Activated T-cell treated with anti-CD3 and anti-CD28 coated beads for 4 hours (primary cell): ENCODE measurements around the gene PLCL2.

Experiments used
- DNase-seq: peaks from one replicate; pipeline ENCODE4 v3.0.0-alpha.2; 2020

PLCL2 gene

GRCh38 chr3:16896094-16896627 is 11.4 kb downstream of the PLCL2 start:
- DNase-seq = no peak

- DNase-seq = no peak
Observed at GRCh38 chr3:16896820-16897219, 12.1 kb downstream of the PLCL2 start.

- DNase-seq = no peak
Observed at GRCh38 chr3:16897254-16897926, 12.6 kb downstream of the PLCL2 start.

GRCh38 chr3:16898595-16899395 is 14.0 kb downstream of the PLCL2 start:
- no peak for DNase-seq

GRCh38 chr3:16899919-16900318 is 15.2 kb downstream of the PLCL2 start:
- DNase-seq = no peak

GRCh38 chr3:16900779-16901440 is 16.2 kb downstream of the PLCL2 start:
- DNase-seq = no peak

GRCh38 chr3:16904423-16905417 is 20.0 kb downstream of the PLCL2 start:
- no peak for DNase-seq

- DNase-seq = no peak
Observed at GRCh38 chr3:16905704-16906103, 20.9 kb downstream of the PLCL2 start.

GRCh38 chr3:16906682-16907081 is 21.9 kb downstream of the PLCL2 start:
- DNase-seq = no peak

- no peak for DNase-seq
Observed at GRCh38 chr3:16907243-16907642, 22.5 kb downstream of the PLCL2 start.

- no peak for DNase-seq
Observed at GRCh38 chr3:16908016-16908807, 23.5 kb downstream of the PLCL2 start.

GRCh38 chr3:16908896-16909295 is 24.1 kb downstream of the PLCL2 start:
- no peak for DNase-seq

- no peak for DNase-seq
Observed at GRCh38 chr3:16909802-16910201, 25.0 kb downstream of the PLCL2 start.

- DNase-seq = no peak
Observed at GRCh38 chr3:16910207-16910606, 25.5 kb downstream of the PLCL2 start.

- no peak for DNase-seq
Observed at GRCh38 chr3:16911916-16912315, 27.2 kb downstream of the PLCL2 start.

GRCh38 chr3:16912400-16913263 is 27.9 kb downstream of the PLCL2 start:
- DNase-seq = no peak

- DNase-seq = no peak
Observed at GRCh38 chr3:16913264-16913580, 28.5 kb downstream of the PLCL2 start.

GRCh38 chr3:16916840-16917239 is 32.1 kb downstream of the PLCL2 start:
- DNase-seq = no peak

GRCh38 chr3:16917256-16917935 is 32.6 kb downstream of the PLCL2 start:
- DNase-seq = no peak
